Epithelial cell of proximal tubule (primary cell): ENCODE data around the gene RRAGD. TPM values are rescaled to one million over a fixed set of nuclear protein-coding genes. Genes with fewer than 3 reads are reported as not detected.

Experiments used
- DNase-seq: peaks from one replicate; pipeline ENCODE4 v3.0.0-alpha.2; 2011; ENCODE audit warnings: low read depth
- H3K4me3 ChIP-seq: 2 replicates; pipeline ENCODE4 v1.5.1; 2011; ENCODE audit warnings: low read depth, mild to moderate bottlenecking, low read length
- CTCF ChIP-seq: conservative IDR thresholded peaks from 2 replicates; pipeline ENCODE4 v1.5.1; 2012; ENCODE audit warnings: low read depth, mild to moderate bottlenecking, low read length
- total RNA-seq: library from RNA; depleted of rRNA; stranded (reverse); fragments of >200 nt; gene quantifications from 2 replicates; pipeline ENCODE4 v1.2.3, GENCODE V29; 2015

RRAGD gene
- total RNA-seq, 1 donor from 2014 or later: 12.7 TPM

GRCh38 chr6:89355511-89356194 lies 56.4 kb downstream of the RRAGD start:
- DNase-seq: no peak
- no peak for TF ChIP-seq CTCF

GRCh38 chr6:89353702-89354392 lies 58.2 kb downstream of the RRAGD start:
- H3K4me3 ChIP-seq: no peak overlapping the region
- no peak for DNase-seq
- TF ChIP-seq CTCF: no peak

More at GRCh38 chr6:89355511-89356194, 56.4 kb downstream of the RRAGD start:
- H3K4me3 ChIP-seq: no peak overlapping the region

- no peak for DNase-seq
Observed at GRCh38 chr6:89353118-89353556, 58.9 kb downstream of the RRAGD start.

GRCh38 chr6:89352278-89353117 lies 59.6 kb downstream of the RRAGD start, which contains the start of gene UBE2J1:
Gene UBE2J1 (minus strand): TSS chr6:89352722. CDS start chr6:89352569, 153 bp downstream.
- no peak for TF ChIP-seq CTCF
- H3K4me3 ChIP-seq: peak within 1 kb of the TSS; percentile 78
- no peak for DNase-seq

More at GRCh38 chr6:89353118-89353556, 58.9 kb downstream of the RRAGD start:
- peak overlapping the region; percentile 78 for H3K4me3 ChIP-seq
- no peak for TF ChIP-seq CTCF

GRCh38 chr6:89351671-89352277 lies 60.3 kb downstream of the RRAGD start:
- no peak for DNase-seq
- H3K4me3 ChIP-seq: peak overlapping the region; percentile 78
- no peak for TF ChIP-seq CTCF

GRCh38 chr6:89350281-89350966 lies 61.6 kb downstream of the RRAGD start:
- H3K4me3 ChIP-seq: peak overlapping the region; percentile 78
- TF ChIP-seq CTCF: no peak
- no peak for DNase-seq
